GM23338 (cell line): ENCODE results near the gene FAM78B. TPM values are rescaled to one million over a fixed set of nuclear protein-coding genes. Genes with fewer than 3 reads are reported as not detected.

ENCODE experiments used
- ATAC-seq: fragments of 200-7000 bp; cut with Tn5 transposase; 3 replicates; pipeline ENCODE4 v1.9.1; 2020
- DNase-seq: peaks from one replicate; pipeline ENCODE4 v3.0.0-alpha.2; 2015; ENCODE audit warnings: low spot score
- H2AFZ ChIP-seq: fragments of 200-600 bp; sonication (generic); 2 replicates; pipeline ENCODE4 v1.8.0; 2016; ENCODE audit warnings: antibody characterized with exemption, mild to moderate bottlenecking, moderate library complexity
- H3F3A ChIP-seq: fragments of 200-600 bp; sonication (generic); replicated peaks from 2 replicates; pipeline ENCODE4 v1.8.0; 2017; ENCODE audit warnings: antibody characterized with exemption, mixed run types, low read depth
- H3K27ac ChIP-seq: fragments of 200-600 bp; sonication (generic); 2 replicates; pipeline ENCODE4 v1.6.1; 2016; ENCODE audit warnings: low read depth
- H3K27me3 ChIP-seq: fragments of 200-600 bp; sonication (generic); 2 replicates; pipeline ENCODE4 v1.8.0; 2016; ENCODE audit warnings: mild to moderate bottlenecking, mixed run types, moderate library complexity; ENCODE audit not compliant: insufficient read depth
- H3K36me3 ChIP-seq: fragments of 200-600 bp; sonication (generic); 2 replicates; pipeline ENCODE4 v1.8.0; 2016; ENCODE audit warnings: mild to moderate bottlenecking; ENCODE audit not compliant: insufficient read depth
- H3K4me1 ChIP-seq: fragments of 200-600 bp; sonication (generic); 2 replicates; pipeline ENCODE4 v1.8.0; 2016; ENCODE audit warnings: mild to moderate bottlenecking, moderate library complexity; ENCODE audit not compliant: insufficient read depth
- H3K4me2 ChIP-seq: fragments of 200-600 bp; sonication (generic); 2 replicates; pipeline ENCODE4 v1.7.1; 2017; ENCODE audit warnings: mixed run types
- H3K4me3 ChIP-seq: fragments of 200-600 bp; sonication (generic); 2 replicates; pipeline ENCODE4 v1.6.1; 2016; ENCODE audit warnings: mixed run types
- H3K79me2 ChIP-seq: fragments of 200-600 bp; sonication (generic); replicated peaks from 2 replicates; pipeline ENCODE4 v1.8.0; 2017; ENCODE audit warnings: mild to moderate bottlenecking; ENCODE audit not compliant: insufficient read depth
- H3K9me2 ChIP-seq: fragments of 200-600 bp; sonication (generic); 2 replicates; pipeline ENCODE4 v1.8.0; 2017; ENCODE audit not compliant: insufficient read depth
- H4K20me1 ChIP-seq: fragments of 200-600 bp; sonication (generic); replicated peaks from 2 replicates; pipeline ENCODE4 v1.8.0; 2017; ENCODE audit warnings: mild to moderate bottlenecking; ENCODE audit not compliant: insufficient read depth
- H3K27ac Mint-ChIP-seq: 2 replicates; pipeline ENCODE4 v1.8.0; 2020; ENCODE audit warnings: inconsistent platforms, mild to moderate bottlenecking, moderate library complexity, mixed read lengths
- H3K27me3 Mint-ChIP-seq: 3 replicates; pipeline ENCODE4 v1.8.0; 2022; ENCODE audit warnings: low read depth, mild to moderate bottlenecking, moderate library complexity, mixed read lengths, inconsistent platforms; ENCODE audit not compliant: insufficient read depth, poor library complexity
- H3K36me3 Mint-ChIP-seq: 3 replicates; pipeline ENCODE4 v1.8.0; 2021; ENCODE audit warnings: low read depth, mild to moderate bottlenecking, inconsistent platforms, moderate library complexity, mixed read lengths
- H3K4me1 Mint-ChIP-seq: 3 replicates; pipeline ENCODE4 v1.8.0; 2020; ENCODE audit warnings: mild to moderate bottlenecking, inconsistent platforms, mixed read lengths
- H3K4me3 Mint-ChIP-seq: 3 replicates; pipeline ENCODE4 v1.8.0; 2021; ENCODE audit warnings: moderate library complexity, mild to moderate bottlenecking, inconsistent platforms, mixed read lengths
- H3K9me3 Mint-ChIP-seq: 3 replicates; pipeline ENCODE4 v1.8.0; 2020; ENCODE audit warnings: moderate library complexity, mild to moderate bottlenecking, inconsistent platforms, mixed read lengths
- CREB1 ChIP-seq: fragments of 250-450 bp; sonication (Bioruptor Pico); IDR thresholded peaks from 2 replicates; pipeline ENCODE4 v1.5.0; 2020; ENCODE audit warnings: low read depth, mild to moderate bottlenecking, moderate library complexity
- ETS1 ChIP-seq: IDR thresholded peaks from 2 replicates; pipeline ENCODE4 v1.6.1; 2016; ENCODE audit warnings: antibody characterized with exemption
- EZH2 ChIP-seq: fragments of 200-600 bp; sonication (generic); IDR thresholded peaks from one replicate; pipeline ENCODE4 v1.8.0; 2017; ENCODE audit warnings: antibody characterized with exemption, mild to moderate bottlenecking, low read depth; ENCODE audit not compliant: unreplicated experiment
- EZH2phosphoT487 ChIP-seq: fragments of 200-600 bp; sonication (generic); IDR thresholded peaks from one replicate; pipeline ENCODE4 v1.8.1; 2018; ENCODE audit warnings: antibody characterized with exemption; ENCODE audit not compliant: unreplicated experiment
- JUNB ChIP-seq: IDR thresholded peaks from one replicate; pipeline ENCODE4 v1.6.1; 2016; ENCODE audit warnings: antibody characterized with exemption; ENCODE audit not compliant: unreplicated experiment
- POLR2AphosphoS5 ChIP-seq: IDR thresholded peaks from 2 replicates; pipeline ENCODE4 v1.6.1; 2016; ENCODE audit warnings: antibody characterized with exemption, low read depth
- REST ChIP-seq: IDR thresholded peaks from one replicate; pipeline ENCODE4 v1.6.1; 2018; ENCODE audit warnings: antibody characterized with exemption; ENCODE audit not compliant: unreplicated experiment
- ZNF114 ChIP-seq: fragments of 250-450 bp; sonication (Bioruptor Pico); IDR thresholded peaks from 2 replicates; pipeline ENCODE4 v1.5.0; 2020; ENCODE audit warnings: mild to moderate bottlenecking, moderate library complexity
- ZNF331 ChIP-seq: fragments of 250-450 bp; sonication (Bioruptor Pico); IDR thresholded peaks from 2 replicates; pipeline ENCODE4 v1.5.0; 2020; ENCODE audit warnings: low read depth, mild to moderate bottlenecking, moderate library complexity
- ZNF462 ChIP-seq: fragments of 250-450 bp; sonication (Bioruptor Pico); IDR thresholded peaks from 2 replicates; pipeline ENCODE4 v1.5.0; 2020; ENCODE audit warnings: mild to moderate bottlenecking, moderate library complexity
- polyA plus RNA-seq: library from polyadenylated mRNA; unstranded; fragments of >200 nt; fragmentation: Nextera tagmentation; extraction: Ambion mirVana; gene quantifications from 2 replicates; pipeline ENCODE4 v1.2.1, GENCODE V29; 2016
- total RNA-seq: library from RNA; depleted of rRNA; stranded (reverse); fragments of >200 nt; shearing (Covaris generic); gene quantifications from 2 replicates; pipeline ENCODE4 v1.2.3, GENCODE V29; 2014

FAM78B gene
- total and polyA plus RNA-seq, 2 experiments from 2014 or later: 1.6 to 4.6 TPM

GRCh38 chr1:166020210-166020609 is 146.6 kb downstream of the FAM78B start:
- TF ChIP-seq POLR2AphosphoS5 (no peak), CREB1 (no peak), JUNB (no peak), REST (no peak), ZNF114 (no peak), EZH2phosphoT487 (no peak), ETS1 (no peak), ZNF331 (CRISPR knock-in tag) (no peak), EZH2 (no peak), ZNF462 (CRISPR knock-in tag) (no peak)
- no peak overlapping the region for H3K27ac Mint-ChIP-seq
- Histone ChIP-seq H3K36me3 (no peaks in the 10 kb centered on the region), H3K27ac (no peak overlapping the region), H3K9me2 (no peaks in the 10 kb centered on the region), H3K79me2 (no peaks in the 10 kb centered on the region), H2AFZ (no peak overlapping the region), H3F3A (no peaks in the 10 kb centered on the region), H3K4me3 (no peak overlapping the region), H3K4me1 (no peaks in the 10 kb centered on the region), H4K20me1 (no peaks in the 10 kb centered on the region), H3K27me3 (no peaks in the 10 kb centered on the region), H3K4me2 (no peak overlapping the region)
- no peaks in the 10 kb centered on the region for H3K4me1 Mint-ChIP-seq
- H3K27me3 Mint-ChIP-seq: no peaks in the 10 kb centered on the region
- H3K36me3 Mint-ChIP-seq: no peaks in the 10 kb centered on the region
- no peak for DNase-seq
- no peak for ATAC-seq
- H3K9me3 Mint-ChIP-seq: no peaks in the 10 kb centered on the region
- no peak overlapping the region for H3K4me3 Mint-ChIP-seq
